ENCODE measurements around the gene CEP85.

DNA sequence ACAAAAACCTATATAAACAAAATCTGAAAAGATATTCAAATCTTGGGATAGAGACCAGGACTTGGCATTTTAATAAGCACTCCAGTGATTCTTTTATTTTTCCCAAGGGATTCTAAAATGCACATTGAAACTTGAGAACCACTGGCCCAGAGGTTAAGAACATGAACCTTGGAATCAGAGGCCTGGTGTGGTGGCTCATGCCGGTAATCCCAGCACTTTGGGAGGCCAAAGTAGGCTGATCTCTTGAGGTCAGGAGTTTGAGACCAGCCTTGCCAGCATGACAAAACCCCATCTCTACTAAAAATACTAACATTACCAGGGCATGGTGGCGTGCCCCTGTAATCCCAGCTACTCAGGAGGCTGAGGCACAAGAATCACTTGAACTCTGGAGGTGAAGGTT lies 12.9 kb upstream of the CEP85 start:
- TF ChIP-seq, protein P1, sequence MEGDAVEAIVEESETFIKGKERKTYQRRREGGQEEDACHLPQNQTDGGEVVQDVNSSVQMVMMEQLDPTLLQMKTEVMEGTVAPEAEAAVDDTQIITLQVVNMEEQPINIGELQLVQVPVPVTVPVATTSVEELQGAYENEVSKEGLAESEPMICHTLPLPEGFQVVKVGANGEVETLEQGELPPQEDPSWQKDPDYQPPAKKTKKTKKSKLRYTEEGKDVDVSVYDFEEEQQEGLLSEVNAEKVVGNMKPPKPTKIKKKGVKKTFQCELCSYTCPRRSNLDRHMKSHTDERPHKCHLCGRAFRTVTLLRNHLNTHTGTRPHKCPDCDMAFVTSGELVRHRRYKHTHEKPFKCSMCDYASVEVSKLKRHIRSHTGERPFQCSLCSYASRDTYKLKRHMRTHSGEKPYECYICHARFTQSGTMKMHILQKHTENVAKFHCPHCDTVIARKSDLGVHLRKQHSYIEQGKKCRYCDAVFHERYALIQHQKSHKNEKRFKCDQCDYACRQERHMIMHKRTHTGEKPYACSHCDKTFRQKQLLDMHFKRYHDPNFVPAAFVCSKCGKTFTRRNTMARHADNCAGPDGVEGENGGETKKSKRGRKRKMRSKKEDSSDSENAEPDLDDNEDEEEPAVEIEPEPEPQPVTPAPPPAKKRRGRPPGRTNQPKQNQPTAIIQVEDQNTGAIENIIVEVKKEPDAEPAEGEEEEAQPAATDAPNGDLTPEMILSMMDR (IDR thresholded peaks at IDR 0.05): no peak
- TF ChIP-seq POLR2AphosphoS5 (IDR thresholded peaks at IDR 0.05): no peak
- TF ChIP-seq POLR2A (IDR thresholded peaks at IDR 0.05): no peak
- no peak for TF ChIP-seq EP300 (IDR thresholded peaks at IDR 0.05; ENCODE audit: low read depth)
